HG02678 (cell line): ENCODE measurements around the gene SLC6A18.
"Not testable (repeated sequence)": the region's sequence is repeated elsewhere in the genome, so short reads cannot be mapped to it uniquely, and the experiment has no call there.

Experiments
- ATAC-seq: cut with Tn5 transposase; IDR thresholded peaks from one replicate; pipeline ENCODE4 v1.9.1; 2021; ENCODE audit warnings: mild to moderate bottlenecking, moderate library complexity; ENCODE audit not compliant: unreplicated experiment

SLC6A18 gene

GRCh38 chr5:1249366-1250280 is 24.4 kb downstream of the SLC6A18 start:
- no peak for ATAC-seq

DNA sequence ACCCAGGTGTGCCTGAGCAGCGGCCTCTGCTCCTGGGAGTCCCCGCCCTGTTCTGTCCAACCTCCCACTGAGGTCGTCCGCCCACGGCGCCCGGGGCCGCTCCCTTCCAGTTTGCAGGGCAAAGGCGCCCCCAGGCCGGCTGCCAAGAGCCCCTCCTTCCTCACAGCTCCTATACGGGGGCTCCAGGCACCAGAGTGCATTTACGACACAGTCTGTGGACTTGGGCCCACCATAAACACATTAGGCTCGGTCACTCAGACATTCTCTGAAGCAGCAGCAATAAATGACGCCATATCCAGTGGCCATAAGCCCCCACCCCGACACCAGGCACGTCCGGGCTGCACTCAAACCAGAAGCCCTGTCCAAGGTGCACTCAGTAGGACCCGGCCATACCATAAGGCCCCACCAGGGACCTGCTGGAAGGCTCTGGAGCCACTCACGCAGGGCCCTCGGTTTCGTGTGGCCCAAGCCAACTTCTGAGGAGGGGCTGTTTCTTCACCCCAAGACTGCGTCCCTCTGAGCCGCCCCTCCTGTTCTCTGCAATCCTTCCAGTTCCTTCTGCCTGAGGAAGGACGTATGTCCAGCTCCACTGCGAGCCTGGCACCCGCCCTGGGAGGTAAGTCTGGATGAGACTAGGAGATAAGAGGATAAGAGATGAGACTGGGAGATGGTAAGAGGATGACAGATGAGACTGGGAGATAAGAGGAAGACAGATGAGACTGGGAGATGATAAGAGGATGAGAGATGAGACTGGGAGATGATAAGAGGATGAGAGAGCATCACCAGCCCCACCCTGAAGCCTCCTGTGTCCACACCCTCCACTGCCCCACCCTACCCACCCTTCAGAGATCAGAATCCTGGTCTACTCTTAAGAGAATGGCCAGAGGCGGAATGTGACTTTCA is 26.7 kb downstream of the SLC6A18 start:
- no peak for ATAC-seq

DNA sequence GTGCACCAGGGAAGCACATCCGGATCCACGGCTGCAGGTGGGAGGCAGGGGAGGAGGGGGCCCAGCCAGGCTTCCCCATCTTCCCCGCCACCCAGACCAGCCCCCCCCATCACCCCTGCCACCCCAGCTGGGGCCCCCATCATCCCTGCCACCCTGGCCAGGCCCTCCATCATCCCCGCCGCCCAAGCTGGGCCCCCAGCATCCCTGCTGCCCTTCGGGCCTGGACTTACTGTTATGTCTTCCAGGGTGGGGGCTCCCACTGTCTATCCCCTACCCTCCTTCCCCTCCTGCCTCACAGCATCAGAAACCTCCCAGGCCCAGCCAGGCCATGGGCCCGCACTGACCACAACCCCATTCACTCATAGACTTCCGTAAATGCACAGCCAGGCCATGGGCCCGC is 27.5 kb downstream of the SLC6A18 start:
- no peak for ATAC-seq

GRCh38 chr5:1253456-1254105 is 28.4 kb downstream of the SLC6A18 start:
- ATAC-seq = no peak

DNA sequence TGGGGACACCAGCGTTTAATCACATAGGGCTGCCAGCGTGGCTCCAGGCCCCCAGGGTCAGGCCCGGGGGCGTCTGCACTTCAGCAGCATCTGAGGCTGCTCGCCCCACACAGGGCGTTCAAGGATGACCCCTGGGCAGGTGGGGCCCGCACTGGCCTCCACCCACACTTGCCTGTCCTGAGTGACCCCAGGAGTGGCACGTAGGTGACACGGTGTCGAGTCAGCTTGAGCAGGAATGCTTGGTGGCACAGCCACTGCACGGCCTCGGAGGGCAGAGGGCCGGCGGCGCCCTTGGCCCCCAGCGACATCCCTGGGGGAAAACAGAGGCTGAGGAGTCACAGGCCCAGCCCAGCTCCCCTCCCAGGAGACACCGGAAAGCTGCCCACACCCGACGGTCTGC is 29.0 kb downstream of the SLC6A18 start:
- no peak for ATAC-seq

- no peak for ATAC-seq
Measured at GRCh38 chr5:1255081-1255561, 29.9 kb downstream of the SLC6A18 start.

DNA sequence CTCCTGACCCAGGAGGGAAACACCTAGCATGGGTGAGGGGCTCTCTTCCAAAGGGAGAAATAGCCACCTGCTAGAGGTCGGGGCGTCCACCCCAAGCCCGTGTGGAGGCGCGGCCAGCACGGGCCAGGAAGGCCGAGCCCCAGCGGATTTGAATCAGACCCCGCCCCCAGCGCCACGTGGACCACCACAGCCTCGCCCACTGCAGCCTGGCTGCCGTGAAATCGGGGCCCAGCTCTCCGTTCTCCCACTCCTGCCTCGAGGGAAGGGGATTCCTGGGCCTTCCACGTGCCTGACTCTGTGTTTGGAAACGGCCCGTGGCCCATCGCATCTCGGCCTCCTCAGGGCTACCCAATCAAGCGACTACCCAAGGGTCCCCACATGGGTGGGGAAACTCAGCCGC is 31.6 kb downstream of the SLC6A18 start:
- no peak for ATAC-seq

DNA sequence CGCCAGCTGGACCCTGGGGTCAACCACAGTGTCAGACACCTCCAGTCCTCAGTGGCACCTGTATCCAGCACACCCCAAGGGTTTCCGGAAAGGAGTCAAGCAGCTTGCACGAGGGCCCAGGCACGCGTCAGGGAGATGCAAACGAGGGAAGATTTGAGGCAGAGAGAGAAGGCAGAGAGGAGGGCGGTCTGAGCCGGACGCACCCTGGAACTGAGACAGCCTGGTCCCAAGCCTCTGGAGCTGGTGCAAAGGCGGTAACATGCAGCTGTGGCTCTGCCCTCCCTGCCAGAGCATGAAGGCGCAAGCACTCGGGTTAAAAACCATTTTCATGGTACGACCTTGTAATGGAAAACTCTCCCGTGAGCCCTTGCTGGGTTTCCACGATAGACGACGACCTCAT is 32.2 kb downstream of the SLC6A18 start:
- ATAC-seq = no peak

- no peak for ATAC-seq
Measured at GRCh38 chr5:1257841-1258240, 32.7 kb downstream of the SLC6A18 start.

- ATAC-seq = no peak
Measured at GRCh38 chr5:1259806-1260480, 34.8 kb downstream of the SLC6A18 start.

- no peak for ATAC-seq
Measured at GRCh38 chr5:1261643-1262042, 36.5 kb downstream of the SLC6A18 start.

GRCh38 chr5:1262381-1262780 is 37.2 kb downstream of the SLC6A18 start:
- no peak for ATAC-seq

- no peak for ATAC-seq
Measured at GRCh38 chr5:1264211-1264610, 39.0 kb downstream of the SLC6A18 start.

DNA sequence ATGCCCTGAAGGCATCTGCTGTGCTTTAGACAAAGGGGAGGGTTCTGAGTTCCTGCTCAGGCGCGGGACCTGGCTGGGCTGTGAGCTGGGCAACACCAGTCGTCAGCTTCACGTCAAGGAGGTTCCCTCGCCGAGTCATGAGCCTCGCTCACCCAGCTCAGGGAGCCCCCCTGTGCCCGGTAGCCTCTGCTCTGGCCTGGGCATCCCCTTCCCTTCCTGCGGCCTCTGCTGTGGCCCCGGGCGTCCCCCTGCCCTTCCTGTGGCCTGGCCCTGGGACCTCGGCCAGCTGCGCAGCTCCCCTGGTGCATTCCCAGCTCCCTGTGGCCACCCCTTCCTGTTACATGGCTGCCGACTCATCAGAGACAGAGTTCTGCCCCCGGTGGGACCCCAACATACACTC is 39.8 kb downstream of the SLC6A18 start:
- no peak for ATAC-seq

GRCh38 chr5:1265461-1266455 is 40.6 kb downstream of the SLC6A18 start:
- ATAC-seq = no peak

GRCh38 chr5:1266791-1267190 is 41.6 kb downstream of the SLC6A18 start:
- ATAC-seq = no peak

- ATAC-seq = not testable (repeated sequence)
Measured at GRCh38 chr5:1267464-1267863, 42.3 kb downstream of the SLC6A18 start.

- no peak for ATAC-seq
Measured at GRCh38 chr5:1268056-1268455, 42.9 kb downstream of the SLC6A18 start.

DNA sequence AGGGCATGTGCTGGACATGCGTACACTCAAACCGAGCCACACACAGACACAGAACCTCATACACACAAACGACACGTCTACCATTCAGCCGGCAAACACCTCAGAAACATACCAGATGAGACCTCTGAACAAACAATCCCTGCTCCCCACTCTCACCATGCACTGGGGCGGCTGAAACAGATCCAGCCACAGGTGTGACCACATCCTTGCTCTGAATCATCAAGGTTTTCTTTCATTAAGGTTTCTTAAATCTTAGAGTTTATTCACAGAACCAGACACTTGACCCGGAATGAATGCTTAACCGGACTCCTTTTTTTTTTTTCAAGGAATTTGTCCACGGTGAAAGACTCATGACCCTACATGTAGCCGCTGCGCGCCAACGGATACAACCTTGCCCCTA is 43.5 kb downstream of the SLC6A18 start:
- ATAC-seq = no peak
